ENCODE measurements around the gene ACAP1. TPM values are rescaled to one million over a fixed set of nuclear protein-coding genes. Genes with fewer than 3 reads are reported as not detected.
"Not testable (repeated sequence)": the region's sequence is repeated elsewhere in the genome, so short reads cannot be mapped to it uniquely, and the experiment has no call there.

The ACAP1 gene
- total RNA-seq, 1 experiment from 2014 or later = not detected

DNA sequence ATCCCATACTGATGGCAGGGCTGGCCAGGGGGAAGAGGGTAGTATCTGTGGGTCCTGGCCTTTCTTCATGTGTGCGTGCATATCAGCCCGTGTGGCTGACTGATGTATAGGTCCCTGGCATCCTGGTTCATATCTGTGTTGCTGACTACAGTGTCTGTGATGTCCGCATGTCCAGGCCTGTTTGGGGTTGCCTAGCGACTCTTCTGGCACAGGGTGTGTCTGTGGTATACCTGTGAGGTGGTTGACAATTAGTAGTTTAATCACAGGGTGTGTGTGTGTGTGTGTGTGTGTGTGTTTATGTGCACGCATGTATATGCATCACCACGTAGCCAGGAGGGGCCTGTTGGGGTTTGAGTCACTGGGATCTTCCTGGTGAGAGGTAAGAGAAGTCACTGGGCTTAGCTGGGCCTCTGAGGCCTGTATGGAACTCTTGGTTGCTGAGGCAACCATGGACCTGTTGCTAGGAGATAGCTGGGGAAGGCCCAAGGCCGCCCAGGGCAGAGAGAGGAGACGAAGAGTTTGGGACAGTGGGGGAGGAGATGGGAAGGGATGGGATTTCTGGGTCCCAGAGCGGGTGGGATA, 18.0 kb downstream of the ACAP1 start:
- peak; percentile 35 for DNase-seq (ENCODE audit: low read depth)

DNA sequence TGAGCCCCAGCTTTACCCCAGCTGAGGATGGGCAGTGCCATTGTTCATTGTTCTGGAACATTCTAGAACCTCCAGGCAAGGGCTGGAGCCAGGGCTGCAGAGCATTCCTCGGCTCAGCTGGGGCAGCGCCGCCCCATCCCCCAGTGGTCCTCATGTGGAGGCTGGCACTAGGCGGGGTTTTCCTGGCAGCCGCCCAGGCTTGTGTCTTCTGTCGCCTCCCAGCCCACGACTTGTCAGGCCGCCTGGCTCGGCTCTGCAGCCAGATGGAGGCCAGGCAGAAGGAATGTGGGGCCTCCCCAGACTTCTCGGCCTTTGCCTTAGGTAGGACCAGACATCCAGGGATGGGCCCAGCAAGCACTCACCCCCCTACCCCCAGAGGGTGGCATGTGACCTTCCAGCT, 18.7 kb downstream of the ACAP1 start, which contains the start of gene TMEM95:
TSS of gene TMEM95 (plus strand) at position 104 of the 400 bp plus-strand sequence. CDS start at position 153, 49 bp downstream.
- DNase-seq (ENCODE audit: low read depth) = no peak

DNA sequence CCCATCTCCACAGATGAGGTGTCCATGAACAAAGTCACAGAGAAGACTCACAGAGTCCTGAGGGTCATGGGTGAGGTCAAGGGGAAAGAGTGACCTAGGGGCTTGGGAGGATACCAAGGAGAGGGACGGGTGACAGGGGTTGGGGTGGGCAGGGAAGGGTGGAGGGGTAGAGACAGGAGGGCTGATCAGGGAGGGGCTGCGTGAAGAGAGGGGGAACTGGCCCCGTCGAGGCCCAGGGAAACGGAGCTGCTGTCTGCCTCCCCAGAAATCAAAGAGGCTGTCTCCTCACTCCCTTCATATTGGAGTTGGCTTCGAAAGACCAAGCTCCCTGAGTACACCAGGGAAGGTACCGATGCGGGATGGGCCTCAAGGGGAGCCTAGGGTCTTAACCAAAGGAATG, 19.2 kb downstream of the ACAP1 start:
- no peak for DNase-seq (ENCODE audit: low read depth)

DNA sequence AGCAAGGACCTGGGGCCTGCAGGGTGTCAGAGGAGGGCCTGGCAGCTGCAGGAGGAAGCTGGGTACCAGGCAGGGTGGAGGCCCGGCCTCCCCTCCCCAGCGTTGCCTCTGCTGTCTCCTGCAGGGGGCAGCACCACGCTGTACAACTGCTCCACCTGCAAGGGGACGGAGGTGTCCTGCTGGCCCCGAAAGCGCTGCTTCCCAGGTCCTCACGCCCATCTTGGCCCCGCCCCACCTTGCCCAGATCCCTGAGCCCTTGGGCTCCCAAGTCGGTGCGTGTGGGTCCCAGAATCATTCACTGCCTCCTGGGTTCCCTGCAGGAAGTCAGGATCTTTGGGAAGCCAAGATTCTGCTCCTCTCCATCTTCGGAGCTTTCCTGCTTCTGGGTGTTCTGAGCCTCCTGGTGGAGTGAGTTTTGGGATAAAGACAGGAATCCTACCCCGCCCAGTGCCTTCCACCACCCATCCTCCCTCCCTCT, 19.8 kb downstream of the ACAP1 start:
- peak; percentile 51 for DNase-seq (ENCODE audit: low read depth)

DNA sequence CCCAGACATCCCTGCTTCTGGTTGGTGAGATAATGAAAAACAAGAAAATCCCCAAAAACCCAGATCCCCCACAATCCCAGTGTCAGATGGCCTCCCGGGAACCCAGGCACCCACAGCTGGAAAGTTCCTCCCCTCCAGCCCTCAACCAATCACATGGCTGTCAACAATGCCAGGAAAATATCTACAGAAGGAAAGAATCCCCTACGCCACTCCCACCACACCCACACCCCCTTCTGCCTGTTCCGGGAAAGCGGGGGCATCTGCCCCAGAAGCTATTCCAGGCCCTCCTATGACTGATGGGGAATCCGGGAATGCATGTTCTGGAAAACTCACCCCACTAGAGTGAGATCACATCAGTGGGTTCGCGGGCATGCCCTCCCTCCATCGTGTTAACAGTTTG, 20.4 kb downstream of the ACAP1 start:
- no peak for DNase-seq (ENCODE audit: low read depth)

DNA sequence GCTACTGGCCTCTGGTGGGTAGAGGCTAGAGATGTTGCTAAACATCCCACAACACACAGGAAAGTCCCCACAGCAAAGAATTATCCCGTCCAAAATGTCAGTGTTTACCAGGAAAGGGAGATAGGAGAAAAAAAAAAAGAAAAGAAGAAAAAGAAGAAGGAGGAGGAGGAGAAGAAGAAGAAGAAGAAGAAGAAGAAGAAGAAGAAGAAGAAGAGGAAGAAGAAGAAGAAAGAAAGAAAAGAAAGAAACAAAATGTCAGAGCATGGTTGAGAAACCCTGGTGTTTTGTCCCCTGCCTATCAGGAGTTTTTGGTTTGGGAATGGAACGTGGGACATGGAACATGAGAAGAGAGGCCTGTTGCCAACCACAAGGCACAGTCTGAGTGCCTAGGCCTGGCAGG, 21.1 kb downstream of the ACAP1 start:
- no peak for DNase-seq (ENCODE audit: low read depth)

DNA sequence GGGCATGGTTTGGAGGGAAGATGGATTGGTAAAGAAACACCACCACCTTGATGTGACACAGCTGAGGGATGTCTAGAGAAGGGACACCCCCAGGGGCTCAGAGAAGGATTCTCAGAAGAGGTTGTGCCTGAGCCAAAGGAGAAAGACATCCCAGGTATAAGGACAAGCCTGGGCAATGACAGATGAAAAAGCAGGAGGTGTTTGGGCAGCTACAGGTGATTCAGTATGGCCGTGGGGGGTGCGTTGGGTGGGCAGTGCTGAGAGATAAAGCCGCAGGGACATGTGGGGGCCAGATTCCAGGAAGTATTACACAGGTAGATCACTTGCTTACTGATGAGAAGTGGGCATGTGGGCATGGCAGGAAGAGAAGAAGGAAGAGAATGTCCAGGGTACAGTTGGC, 25.6 kb downstream of the ACAP1 start:
- no peak for DNase-seq (ENCODE audit: low read depth)

DNA sequence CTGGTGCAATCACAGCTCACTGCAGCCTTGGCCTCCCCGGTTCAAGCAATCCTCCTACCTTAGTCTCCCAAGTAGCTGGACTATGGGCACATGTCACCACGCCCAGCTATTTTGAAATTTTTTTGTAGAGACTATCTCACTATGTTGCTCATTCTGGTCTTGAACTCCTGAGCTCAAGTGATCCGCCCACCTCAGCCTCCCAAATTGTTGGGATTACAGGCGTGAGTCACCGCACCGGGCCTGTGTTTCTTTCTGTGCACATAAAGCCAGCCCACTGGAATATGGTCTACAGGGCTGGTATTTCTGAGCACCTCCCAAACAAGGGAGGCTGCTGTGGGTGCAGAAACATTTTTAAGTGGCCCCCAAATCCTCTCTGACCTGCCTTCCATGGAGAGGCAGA, 27.0 kb downstream of the ACAP1 start:
- no peak for DNase-seq (ENCODE audit: low read depth)

DNA sequence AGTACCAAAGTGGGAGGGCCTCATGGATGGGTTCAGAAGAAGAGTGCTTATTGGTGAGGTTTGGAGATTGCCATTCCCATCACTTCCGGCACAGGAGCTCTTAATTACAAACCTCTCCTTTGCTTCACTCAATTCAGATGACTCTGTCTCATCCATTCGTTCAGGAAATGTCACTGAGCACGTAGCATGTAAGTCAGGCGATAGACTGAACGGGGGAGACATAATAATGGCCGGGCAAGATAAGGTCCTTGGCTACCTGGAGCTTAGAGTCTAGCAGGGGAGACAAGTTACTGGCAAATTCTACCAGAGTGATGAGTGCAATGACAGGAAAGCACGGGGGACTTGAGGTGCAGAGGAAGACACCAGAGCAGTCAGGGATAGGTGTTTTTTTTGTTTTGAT, 29.6 kb downstream of the ACAP1 start:
- not testable (repeated sequence) for DNase-seq (ENCODE audit: low read depth)

DNA sequence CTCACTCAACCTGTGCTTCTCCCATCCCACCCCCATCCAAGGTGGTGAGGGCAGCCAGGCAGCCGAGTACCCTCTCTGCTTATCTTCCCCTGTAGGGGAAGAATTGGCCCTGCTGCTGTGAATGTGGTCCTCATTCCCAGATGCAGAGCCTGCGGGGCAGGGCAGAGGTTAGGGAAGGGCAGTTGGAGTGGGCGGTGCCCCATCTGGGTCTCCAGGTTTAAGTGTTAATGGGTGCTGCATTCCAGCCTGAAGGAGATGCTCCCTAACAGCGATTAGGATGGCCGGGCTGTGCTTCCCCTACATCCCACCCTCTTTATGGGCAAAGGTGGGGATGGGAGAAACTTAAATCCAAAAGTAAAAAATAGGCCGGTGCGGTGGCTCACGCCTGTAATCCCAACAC, 30.8 kb downstream of the ACAP1 start:
- no peak for DNase-seq (ENCODE audit: low read depth)

DNA sequence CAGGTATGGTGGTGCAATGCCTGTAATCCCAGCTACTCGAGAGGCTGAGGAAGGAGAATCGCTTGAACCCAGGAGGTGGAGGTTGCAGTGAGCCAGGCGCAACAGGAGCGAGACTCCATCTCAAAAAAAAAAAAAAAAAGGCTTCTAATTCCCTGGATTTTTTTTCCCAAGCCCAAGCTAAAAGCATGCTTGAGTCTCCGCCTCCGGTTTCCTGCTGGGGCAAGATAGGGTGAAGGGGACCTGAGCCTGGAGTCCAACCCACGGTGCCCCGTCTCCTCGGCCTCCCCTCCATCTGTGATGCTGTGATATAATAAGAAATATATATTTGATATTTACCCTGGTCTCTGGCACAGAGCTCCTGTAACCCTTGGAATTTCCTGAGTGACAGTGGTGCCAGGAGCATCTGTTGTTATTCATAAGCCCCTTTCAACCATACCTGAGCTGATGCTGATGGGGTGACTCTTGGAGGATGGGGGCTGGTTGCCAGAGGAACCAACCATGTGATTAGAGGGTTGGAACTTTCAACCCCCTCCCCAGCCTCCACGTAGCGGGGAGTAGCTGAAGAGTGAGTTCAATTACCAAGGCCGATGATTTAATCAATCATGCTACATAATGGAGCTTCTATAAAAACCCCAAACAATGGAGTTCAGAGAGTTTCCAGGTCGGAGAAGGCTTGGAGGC, 31.7 kb downstream of the ACAP1 start:
- DNase-seq (ENCODE audit: low read depth) = no peak

DNA sequence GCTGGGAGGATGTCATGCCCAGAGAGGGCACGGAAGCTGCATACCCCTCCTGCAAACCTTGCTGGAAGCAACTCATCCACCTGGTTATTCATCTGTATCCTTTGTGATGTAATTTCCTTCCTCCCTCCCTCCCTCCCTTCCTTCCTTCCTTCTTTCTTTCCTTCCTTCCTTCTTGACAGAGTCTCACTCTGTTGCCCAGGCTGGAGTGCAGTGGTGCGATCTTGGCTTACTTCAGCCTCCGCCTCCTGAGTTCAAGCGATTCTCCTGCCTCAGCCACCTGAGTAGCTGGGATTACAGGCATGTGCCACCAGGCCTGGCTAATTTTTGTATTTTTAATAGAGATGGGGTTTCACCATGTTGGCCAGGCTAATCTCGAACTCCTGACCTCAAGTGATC, 32.3 kb downstream of the ACAP1 start:
- DNase-seq (ENCODE audit: low read depth) = not testable (repeated sequence)

DNA sequence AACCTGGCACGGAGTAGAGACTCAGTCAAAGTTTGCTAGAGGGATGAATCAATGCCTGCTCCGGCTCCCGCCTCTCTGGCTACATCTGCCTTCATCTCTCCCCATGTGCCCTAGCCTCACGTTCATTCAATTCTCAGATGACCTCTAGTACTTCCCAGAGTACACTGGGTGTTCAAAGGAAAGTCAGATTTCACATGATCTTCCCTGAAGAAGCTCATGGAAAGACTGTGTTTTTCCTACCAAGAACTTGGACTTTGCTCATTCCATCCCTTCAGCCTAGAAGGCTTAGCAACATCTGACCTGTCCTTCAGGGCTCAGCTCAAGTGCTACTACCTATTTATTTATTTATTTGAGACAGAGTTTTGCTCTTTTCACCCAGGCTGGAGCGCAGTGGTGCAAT, 33.5 kb downstream of the ACAP1 start:
- no peak for DNase-seq (ENCODE audit: low read depth)

DNA sequence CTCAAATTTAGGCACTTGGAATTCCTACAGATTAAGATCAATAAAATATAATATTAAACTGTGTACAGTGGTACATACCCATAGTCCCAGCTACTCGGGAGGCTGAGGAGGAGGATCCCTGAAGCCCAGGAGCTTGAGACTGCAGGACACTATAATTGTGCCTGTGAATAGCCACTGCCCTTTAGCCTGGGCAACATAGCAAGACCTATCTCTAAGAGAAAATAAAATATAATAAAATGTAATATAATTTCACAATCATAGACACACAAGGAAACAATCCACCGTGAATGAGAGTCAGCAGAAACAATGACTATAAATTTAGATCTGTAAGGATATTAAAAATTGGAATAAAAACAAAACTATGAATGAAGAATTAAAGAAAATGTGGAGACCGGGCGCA, 34.5 kb downstream of the ACAP1 start:
- DNase-seq (ENCODE audit: low read depth) = no peak

DNA sequence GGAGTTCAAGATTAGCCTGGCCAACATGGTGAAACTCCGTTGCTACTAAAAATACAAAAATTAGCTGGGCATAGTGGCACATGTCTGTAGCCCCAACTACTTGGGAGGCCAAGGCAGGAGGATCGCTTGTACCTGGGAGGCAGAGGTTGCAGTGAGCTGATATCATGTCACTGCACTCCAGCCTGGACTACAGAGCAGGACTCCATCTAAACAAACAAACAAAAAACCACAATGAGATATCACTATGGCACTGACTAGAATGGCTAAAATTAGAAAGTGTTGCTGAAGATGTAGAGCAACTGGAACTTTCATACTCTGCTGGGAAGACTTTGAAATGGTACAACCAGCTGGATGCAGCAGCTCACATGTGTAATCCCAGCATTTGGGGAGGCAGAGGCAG, 38.0 kb downstream of the ACAP1 start:
- DNase-seq (ENCODE audit: low read depth) = peak; percentile 39

DNA sequence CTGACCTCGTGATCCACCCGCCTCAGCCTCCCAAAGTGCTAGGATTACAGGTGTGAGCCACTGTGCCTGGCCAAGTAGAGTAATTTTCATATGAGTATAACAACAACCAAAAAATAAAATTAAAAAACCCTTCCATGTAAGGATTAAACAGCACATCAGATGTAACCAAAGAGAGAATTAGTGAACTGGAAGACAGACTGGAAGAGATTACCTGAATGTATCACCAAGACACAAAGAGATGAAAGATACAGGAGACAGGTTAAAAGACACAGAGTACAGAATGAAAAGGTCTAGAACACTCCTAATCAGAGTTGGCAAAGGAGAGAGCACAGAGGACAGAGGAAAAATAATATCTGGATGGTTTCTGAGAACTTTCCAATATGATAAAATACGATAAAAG, 42.8 kb downstream of the ACAP1 start:
- DNase-seq (ENCODE audit: low read depth) = no peak

DNA sequence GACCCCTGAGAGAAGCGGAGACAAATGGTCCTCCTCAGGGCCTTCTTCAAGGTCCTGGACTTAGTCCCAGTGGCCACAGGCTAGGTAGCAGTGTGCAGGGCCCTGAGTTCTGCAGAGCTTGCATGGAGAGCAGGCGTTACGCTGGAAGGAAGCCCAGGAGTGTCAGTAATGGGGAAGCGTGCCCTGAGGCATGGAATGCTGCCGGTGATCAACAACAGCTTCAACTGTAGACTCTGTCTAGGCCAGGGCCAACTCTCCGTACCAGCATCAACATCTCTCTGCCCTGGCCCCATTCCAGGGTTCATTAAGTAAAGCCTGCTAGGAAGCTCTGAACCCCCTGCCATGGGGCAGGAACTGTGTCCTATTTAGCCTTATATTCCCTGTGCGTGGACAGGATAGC, 44.0 kb downstream of the ACAP1 start:
- DNase-seq (ENCODE audit: low read depth) = no peak

DNA sequence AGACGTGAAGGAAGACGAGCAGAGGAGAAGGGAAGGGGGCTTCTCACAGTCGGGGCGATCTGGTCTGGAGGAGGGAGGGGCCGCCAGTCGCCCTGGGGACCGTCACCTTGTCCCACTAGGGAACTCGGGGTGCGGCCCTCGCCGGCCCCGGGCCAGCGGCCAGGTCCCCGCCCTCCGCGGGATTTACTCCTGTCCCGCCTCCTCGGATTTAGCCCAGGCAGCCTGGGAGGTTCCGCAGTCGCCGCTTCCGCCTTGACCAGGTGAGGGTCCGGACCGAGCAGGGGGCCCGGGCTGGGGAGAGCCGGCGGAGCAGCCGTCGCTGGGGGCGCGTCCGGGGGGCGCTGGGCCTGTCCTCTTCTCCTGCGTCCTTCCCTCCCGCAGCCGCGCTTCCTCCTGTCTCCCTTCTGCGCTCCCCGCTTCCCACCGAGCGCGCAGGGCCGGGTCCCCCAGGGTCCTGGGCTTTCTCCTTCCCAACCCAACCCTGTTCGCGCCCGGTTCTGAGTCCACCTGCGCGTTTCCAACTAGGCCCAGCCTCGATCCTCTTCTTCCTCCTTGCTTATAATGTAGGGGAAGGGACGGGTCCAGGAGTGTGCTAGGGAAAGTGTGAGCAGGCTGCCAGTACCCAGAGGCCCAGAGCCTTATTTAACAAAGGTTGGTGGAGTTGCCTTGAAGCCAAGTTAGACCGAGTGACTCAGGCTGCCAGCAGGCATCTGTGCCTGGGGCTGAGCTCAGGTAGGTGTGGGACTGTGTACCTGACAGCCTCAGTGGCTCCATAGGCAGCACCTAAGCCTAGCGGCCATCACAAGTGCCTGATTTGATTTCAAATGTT, 44.7 kb downstream of the ACAP1 start, which contains the start of gene TNK1:
TSS of gene TNK1 (plus strand) at position 235 of the 829 bp plus-strand sequence. CDS start 1,838 bp downstream, outside the sequence.
- DNase-seq (ENCODE audit: low read depth) = no peak

DNA sequence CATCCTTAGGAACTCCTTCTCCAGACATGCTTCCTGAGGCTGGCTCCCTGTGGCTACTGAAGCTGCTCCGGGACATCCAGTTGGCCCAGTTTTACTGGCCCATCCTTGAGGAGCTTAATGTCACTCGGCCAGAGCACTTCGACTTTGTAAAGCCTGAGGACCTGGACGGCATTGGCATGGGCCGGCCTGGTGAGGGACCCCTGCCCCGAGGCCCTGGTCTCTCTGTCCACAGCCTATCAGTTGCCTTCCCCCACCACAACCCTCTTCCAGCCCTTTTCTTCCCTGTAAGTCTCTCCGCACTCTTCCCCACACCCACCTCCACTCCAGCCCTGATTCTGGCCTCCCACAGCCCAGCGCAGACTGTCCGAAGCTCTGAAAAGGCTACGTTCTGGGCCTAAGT, 46.6 kb downstream of the ACAP1 start:
- DNase-seq (ENCODE audit: low read depth) = no peak

DNA sequence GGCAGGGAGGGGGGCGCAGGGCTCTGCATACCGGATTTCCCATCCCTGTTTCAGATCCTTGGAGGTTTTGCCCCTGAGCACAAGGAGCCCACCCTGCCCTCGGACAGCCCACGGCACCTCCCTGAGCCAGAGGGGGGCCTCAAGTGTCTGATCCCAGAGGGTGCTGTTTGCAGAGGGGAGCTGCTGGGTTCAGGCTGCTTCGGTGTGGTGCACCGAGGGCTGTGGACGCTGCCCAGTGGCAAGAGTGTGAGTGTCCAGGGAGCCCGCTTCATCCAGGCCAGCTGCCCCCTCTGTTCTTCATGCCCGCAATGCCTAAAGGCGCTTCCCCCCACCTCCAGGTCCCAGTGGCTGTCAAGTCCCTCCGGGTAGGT, 47.0 kb downstream of the ACAP1 start:
- no peak for DNase-seq (ENCODE audit: low read depth)

DNA sequence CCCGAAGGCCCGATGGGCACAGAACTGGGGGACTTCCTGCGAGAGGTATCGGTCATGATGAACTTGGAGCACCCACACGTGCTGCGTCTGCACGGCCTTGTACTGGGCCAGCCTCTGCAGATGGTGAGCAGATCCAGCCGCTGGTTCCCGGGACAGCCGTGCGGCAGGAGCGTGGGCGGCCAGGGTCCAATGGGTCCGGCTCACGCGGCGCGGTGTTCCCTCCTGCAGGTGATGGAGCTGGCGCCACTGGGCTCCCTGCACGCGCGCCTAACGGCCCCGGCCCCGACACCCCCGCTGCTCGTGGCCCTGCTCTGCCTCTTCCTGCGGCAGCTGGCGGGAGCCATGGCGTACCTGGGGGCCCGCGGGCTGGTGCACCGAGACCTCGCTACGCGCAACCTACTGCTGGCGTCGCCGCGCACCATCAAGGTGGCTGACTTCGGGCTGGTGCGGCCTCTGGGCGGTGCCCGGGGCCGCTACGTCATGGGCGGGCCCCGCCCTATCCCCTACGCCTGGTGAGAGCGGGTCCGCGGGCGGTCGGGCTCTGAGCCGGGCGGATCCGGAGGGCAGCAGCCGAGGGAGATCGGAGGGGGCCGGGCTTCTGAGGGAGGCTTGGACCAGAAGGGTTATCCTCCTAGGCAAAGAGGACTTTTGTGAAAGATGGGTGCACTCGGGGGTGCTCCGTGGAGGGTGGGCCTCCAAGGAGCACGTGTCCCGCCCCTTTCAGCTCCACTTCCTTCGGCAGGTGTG, 47.6 kb downstream of the ACAP1 start:
- no peak for DNase-seq (ENCODE audit: low read depth)
